ENCODE data around the gene FNDC7. TPM values are rescaled to one million over a fixed set of nuclear protein-coding genes. Genes with fewer than 3 reads are reported as not detected.

The FNDC7 gene
- polyA plus RNA-seq, 2 donors: not detected

DNA sequence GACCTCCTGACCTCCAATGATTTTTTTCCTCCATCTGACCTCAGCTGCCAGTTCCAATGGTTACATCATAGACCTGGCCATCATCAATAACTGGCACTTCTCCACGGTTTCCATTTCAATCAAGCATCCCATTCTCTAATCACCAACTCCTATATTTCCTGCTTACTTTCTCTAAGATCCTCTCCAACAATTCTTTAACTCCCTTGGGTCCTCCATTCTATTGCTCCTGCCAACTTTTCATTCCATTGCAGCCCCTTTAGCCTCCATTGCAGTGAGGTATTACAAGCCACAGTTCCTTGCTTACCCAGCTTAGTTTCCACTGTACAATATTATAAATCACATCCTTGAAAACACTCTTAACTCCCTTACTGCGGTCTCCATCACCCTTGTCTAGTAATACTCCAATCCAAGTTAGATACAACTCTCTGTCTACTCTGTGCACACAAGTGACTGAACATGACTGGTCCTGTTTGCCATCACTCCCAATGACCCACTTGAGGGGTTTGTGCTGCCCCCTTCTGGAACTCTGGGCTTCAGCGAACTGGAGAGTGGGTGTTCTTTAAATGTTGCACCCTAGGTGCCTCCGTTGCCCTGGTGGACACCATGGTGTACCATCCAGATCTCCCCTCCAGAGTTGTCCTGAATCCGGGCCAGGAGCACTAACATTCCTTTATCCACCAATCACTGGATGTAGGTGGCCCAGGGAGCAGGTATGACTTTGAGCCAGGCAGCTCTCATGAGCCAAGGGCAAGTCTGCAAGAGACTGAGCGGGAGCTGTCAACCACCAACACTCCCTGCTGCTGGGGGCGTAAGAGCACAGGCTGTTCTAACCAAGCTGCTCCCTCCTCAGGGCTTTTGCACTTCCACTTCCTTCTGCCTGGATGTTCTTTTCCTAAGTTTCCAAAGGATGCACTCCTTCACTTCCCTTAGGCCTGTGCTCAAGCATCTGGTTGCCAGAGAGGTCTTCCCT is 3.7 kb upstream of the FNDC7 start:
- no peak overlapping the region for H3K27ac ChIP-seq (ENCODE audit: low read depth in 2 of 2, low read length in 1 of 2)
- no peaks in the 10 kb centered on the region for H3K36me3 ChIP-seq (ENCODE audit: control insufficient read depth in 2 of 2, insufficient read depth in 2 of 2, low read length in 1 of 2)
- H3K4me1 ChIP-seq (ENCODE audit: control insufficient read depth in 2 of 2, insufficient read depth in 2 of 2, low read length in 1 of 2): no peaks in the 10 kb centered on the region
- no peak overlapping the region for H3K4me3 ChIP-seq (ENCODE audit: low read depth in 1 of 2, low read length in 2 of 2)
- no peaks in the 10 kb centered on the region for H3K27me3 ChIP-seq (ENCODE audit: control insufficient read depth in 1 of 2, insufficient read depth in 2 of 2, low read length in 2 of 2)
- H3K9me3 ChIP-seq (ENCODE audit: control insufficient read depth in 2 of 2, insufficient read depth in 1 of 2, low read depth in 1 of 2, low read length in 1 of 2): no peaks in the 10 kb centered on the region
- 67 to 72% methylated on average over 6 to 7 of the region's 7 CpGs for WGBS, 2 donors

DNA sequence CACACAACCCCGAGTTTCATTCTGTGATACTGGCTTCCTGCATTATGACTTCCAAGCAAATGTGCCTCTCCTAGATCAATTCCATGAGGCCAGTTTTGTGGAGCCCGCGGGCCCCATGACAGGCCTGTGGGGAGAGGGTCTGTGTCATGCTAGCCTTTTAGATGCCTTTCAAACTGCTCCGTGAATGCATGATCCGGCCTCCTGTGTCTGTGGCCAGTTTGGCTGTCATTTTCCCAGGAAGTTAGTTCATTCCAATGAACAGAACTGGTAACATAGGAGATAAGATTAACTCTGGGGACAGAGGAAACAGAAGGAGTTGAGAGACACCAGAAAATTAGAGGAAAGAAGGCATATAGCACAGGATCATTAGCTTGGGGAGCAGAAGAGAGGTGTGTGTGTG is 3.2 kb downstream of the FNDC7 start:
- Histone ChIP-seq H3K27ac (ENCODE audit: low read depth in 2 of 2, low read length in 1 of 2) (no peak overlapping the region), H3K4me1 (ENCODE audit: control insufficient read depth in 2 of 2, insufficient read depth in 2 of 2, low read length in 1 of 2) (peaks cover 1 to 2% of the 10 kb centered on the region in 2 donors), H3K27me3 (ENCODE audit: control insufficient read depth in 1 of 2, insufficient read depth in 2 of 2, low read length in 2 of 2) (no peaks in the 10 kb centered on the region), H3K9me3 (ENCODE audit: control insufficient read depth in 2 of 2, insufficient read depth in 1 of 2, low read depth in 1 of 2, low read length in 1 of 2) (no peaks in the 10 kb centered on the region), H3K36me3 (ENCODE audit: control insufficient read depth in 2 of 2, insufficient read depth in 2 of 2, low read length in 1 of 2) (no peaks in the 10 kb centered on the region), H3K4me3 (ENCODE audit: low read depth in 1 of 2, low read length in 2 of 2) (no peak overlapping the region)
- 86 to 91% methylated on average over 5 of the region's 5 CpGs for WGBS, 2 donors

DNA sequence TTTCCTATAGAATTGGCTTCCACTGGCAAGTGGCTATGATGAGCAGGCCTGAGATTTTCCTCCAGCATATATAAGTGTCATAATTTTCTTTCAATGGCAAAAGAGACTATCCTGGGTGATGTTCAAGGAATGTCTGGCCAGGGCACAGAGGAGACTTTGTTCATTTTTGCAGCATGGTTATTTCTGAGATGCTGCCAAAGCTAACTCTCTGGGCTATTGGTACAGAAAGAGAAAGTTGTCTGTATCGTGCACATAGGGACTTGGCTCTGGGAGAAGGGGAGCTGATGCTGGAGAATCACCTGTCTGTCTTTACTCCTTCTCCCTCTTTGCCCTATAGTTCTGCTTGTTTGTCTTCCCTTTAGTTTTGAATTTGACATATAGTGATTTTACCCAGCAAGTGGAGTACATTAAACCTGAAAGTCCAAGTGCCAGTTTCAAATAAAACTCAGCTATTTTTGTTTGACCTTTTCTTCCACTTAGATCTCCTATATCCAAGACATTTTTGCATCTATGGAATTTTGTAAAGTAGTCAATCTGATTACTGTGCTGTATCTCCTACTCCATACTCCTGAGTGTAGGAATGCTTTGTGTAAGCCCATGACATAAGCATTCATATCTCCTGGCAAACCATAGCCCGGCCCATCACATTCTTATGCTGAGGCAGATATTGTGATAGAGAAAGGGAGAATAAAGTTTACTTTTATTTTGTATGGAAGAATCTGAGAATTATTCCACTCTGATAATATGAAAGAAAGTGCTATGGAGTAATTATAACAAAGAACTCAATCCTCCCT is 3.9 kb downstream of the FNDC7 start:
- peaks cover 1 to 2% of the 10 kb centered on the region in 2 donors for H3K4me1 ChIP-seq (ENCODE audit: control insufficient read depth in 2 of 2, insufficient read depth in 2 of 2, low read length in 1 of 2)
- H3K9me3 ChIP-seq (ENCODE audit: control insufficient read depth in 2 of 2, insufficient read depth in 1 of 2, low read depth in 1 of 2, low read length in 1 of 2): no peaks in the 10 kb centered on the region
- no peak overlapping the region for H3K4me3 ChIP-seq (ENCODE audit: low read depth in 1 of 2, low read length in 2 of 2)
- H3K27me3 ChIP-seq (ENCODE audit: control insufficient read depth in 1 of 2, insufficient read depth in 2 of 2, low read length in 2 of 2): no peaks in the 10 kb centered on the region
- no peaks in the 10 kb centered on the region for H3K36me3 ChIP-seq (ENCODE audit: control insufficient read depth in 2 of 2, insufficient read depth in 2 of 2, low read length in 1 of 2)
- H3K27ac ChIP-seq (ENCODE audit: low read depth in 2 of 2, low read length in 1 of 2): no peak overlapping the region
- WGBS, 2 donors: 83% methylated on average over 2 of the region's 2 CpGs

DNA sequence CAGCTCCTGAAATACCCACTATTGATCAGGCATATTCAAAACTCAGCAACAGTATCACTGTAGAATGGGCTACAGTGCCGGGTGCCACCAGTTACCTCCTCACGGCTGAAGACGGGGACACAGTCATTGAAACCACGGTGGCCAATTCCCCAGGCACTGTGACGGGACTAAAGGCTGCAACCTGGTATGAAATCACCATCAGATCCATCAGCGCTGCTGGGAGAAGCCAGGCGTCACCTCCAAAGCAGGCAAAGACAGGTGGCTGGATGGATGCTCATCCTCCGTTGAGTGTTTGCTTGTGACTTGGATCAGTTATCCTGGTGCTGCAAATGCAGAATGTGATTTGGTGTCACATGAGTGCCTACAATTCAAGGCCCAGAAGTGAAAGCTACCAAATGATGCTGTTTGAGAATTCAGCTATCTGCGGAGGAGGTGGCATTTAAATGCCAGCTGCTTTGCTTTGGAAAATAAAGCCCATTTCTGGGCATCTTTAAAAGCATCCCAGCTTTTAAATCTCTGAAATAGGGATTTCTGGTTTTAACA is 5.1 kb downstream of the FNDC7 start:
- H3K27me3 ChIP-seq (ENCODE audit: control insufficient read depth in 1 of 2, insufficient read depth in 2 of 2, low read length in 2 of 2): no peaks in the 10 kb centered on the region
- H3K4me1 ChIP-seq (ENCODE audit: control insufficient read depth in 2 of 2, insufficient read depth in 2 of 2, low read length in 1 of 2): peaks cover 1 to 2% of the 10 kb centered on the region in 2 donors
- WGBS, 2 donors: 91% methylated on average over 9 of the region's 9 CpGs
- H3K9me3 ChIP-seq (ENCODE audit: control insufficient read depth in 2 of 2, insufficient read depth in 1 of 2, low read depth in 1 of 2, low read length in 1 of 2): no peaks in the 10 kb centered on the region
- no peaks in the 10 kb centered on the region for H3K36me3 ChIP-seq (ENCODE audit: control insufficient read depth in 2 of 2, insufficient read depth in 2 of 2, low read length in 1 of 2)
- no peak overlapping the region for H3K4me3 ChIP-seq (ENCODE audit: low read depth in 1 of 2, low read length in 2 of 2)
- H3K27ac ChIP-seq (ENCODE audit: low read depth in 2 of 2, low read length in 1 of 2): no peak overlapping the region

DNA sequence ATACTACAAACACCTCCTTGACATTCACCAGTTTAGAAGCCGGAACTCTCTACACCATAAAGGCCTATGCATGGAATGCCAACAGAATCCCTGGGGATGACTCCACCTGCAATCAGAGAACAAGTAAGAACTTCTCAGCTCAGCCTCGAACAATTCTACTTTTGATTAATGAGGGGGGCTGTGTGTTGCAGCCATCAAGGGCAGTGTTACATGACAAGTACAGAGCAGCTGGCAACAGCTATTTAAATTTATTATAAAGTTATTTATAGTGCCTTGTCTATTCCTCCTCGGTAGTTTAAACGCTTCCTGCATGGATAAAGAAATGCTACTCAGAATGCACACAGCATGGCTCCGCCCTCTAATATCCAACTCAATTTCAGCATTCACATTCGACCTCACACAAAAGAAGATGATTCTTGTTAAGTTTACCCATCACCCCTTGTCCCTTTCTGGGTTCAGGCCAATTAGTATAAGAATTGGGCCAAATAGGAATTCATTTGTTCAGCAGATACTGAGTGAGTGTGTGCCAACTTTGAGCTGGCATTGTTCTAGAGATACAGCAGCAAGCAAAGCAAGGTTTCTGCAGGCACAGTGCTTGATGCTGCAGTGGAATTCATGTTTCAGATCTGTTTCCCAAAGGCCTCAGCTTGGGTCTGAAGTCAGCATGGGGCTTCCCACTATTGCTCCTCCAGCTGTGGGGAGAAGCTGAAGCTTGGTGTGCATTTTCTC is 6.4 kb downstream of the FNDC7 start:
- Histone ChIP-seq H3K4me3 (ENCODE audit: low read depth in 1 of 2, low read length in 2 of 2) (no peak overlapping the region), H3K36me3 (ENCODE audit: control insufficient read depth in 2 of 2, insufficient read depth in 2 of 2, low read length in 1 of 2) (no peaks in the 10 kb centered on the region), H3K9me3 (ENCODE audit: control insufficient read depth in 2 of 2, insufficient read depth in 1 of 2, low read depth in 1 of 2, low read length in 1 of 2) (no peaks in the 10 kb centered on the region), H3K27ac (ENCODE audit: low read depth in 2 of 2, low read length in 1 of 2) (no peak overlapping the region), H3K27me3 (ENCODE audit: control insufficient read depth in 1 of 2, insufficient read depth in 2 of 2, low read length in 2 of 2) (no peaks in the 10 kb centered on the region), H3K4me1 (ENCODE audit: control insufficient read depth in 2 of 2, insufficient read depth in 2 of 2, low read length in 1 of 2) (peaks cover 1 to 2% of the 10 kb centered on the region in 2 donors)
- 53 to 60% methylated on average over 6 of the region's 6 CpGs for WGBS, 2 donors

DNA sequence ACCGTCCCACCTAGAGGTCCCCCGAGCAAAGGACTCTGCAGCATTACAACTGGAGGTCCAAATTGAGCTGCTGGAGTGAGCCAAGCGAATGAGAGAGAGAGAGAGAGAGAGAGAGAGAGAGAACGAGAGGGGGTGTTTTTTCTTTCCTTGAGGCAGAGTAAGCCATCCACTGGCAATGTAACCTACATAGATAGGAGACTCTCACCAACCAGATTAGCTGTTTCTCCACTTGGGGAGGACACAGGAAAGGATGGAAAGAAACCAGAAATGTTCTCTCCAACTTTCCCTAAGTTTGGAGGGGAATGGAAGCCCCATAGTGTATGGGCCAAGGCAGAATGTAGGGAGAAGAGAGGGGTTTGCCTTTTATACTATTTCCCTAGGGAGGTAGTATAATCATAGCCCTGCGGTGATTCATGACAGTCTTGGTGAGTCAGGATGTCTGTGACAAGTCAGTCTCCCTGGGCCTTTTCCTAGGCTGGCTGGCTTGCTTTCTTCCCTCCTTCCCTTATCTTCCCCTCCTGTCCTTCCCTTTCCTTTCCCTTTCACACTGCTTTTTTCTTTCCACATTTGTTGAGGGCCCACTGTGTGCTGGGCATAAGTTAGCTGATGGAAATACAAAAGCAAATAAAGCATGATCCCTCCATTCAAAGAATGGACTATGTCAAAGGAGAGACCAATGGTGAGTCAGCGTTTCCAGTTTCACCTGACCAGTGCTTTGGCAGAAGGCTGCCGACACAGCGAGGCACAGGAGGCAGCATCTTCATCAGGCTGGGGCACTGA is 7.1 kb downstream of the FNDC7 start:
- H3K4me3 ChIP-seq (ENCODE audit: low read depth in 1 of 2, low read length in 2 of 2): no peak overlapping the region
- 71 to 80% methylated on average over 8 of the region's 8 CpGs for WGBS, 2 donors
- H3K27me3 ChIP-seq (ENCODE audit: control insufficient read depth in 1 of 2, insufficient read depth in 2 of 2, low read length in 2 of 2): no peaks in the 10 kb centered on the region
- peaks cover 1 to 2% of the 10 kb centered on the region in 2 donors for H3K4me1 ChIP-seq (ENCODE audit: control insufficient read depth in 2 of 2, insufficient read depth in 2 of 2, low read length in 1 of 2)
- H3K36me3 ChIP-seq (ENCODE audit: control insufficient read depth in 2 of 2, insufficient read depth in 2 of 2, low read length in 1 of 2): no peaks in the 10 kb centered on the region
- no peaks in the 10 kb centered on the region for H3K9me3 ChIP-seq (ENCODE audit: control insufficient read depth in 2 of 2, insufficient read depth in 1 of 2, low read depth in 1 of 2, low read length in 1 of 2)
- no peak overlapping the region for H3K27ac ChIP-seq (ENCODE audit: low read depth in 2 of 2, low read length in 1 of 2)

DNA sequence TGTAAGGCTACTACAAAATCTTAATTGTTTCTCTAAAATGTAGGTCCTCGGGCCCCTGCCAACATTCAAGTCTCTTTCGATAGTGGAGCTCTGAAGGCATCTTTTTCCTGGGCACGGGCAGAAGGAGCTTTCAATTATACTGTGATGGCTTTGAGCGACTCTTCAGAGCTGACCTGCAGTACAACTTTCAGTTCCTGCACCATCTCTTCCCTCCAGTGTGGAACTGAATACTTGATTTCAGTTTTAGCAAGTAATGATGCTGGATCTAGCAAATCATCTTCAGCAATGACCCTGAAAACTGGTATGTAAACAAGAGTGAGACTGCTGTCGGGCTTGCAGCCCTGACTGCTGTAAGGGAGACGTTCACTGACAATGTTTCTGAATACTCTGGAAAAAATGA is 9.6 kb downstream of the FNDC7 start:
- Histone ChIP-seq H3K27ac (ENCODE audit: low read depth in 2 of 2, low read length in 1 of 2) (no peak overlapping the region), H3K36me3 (ENCODE audit: control insufficient read depth in 2 of 2, insufficient read depth in 2 of 2, low read length in 1 of 2) (no peaks in the 10 kb centered on the region), H3K27me3 (ENCODE audit: control insufficient read depth in 1 of 2, insufficient read depth in 2 of 2, low read length in 2 of 2) (no peaks in the 10 kb centered on the region), H3K4me1 (ENCODE audit: control insufficient read depth in 2 of 2, insufficient read depth in 2 of 2, low read length in 1 of 2) (peaks cover 1 to 2% of the 10 kb centered on the region in 2 donors), H3K4me3 (ENCODE audit: low read depth in 1 of 2, low read length in 2 of 2) (no peak overlapping the region), H3K9me3 (ENCODE audit: control insufficient read depth in 2 of 2, insufficient read depth in 1 of 2, low read depth in 1 of 2, low read length in 1 of 2) (no peaks in the 10 kb centered on the region)
- 66 to 67% methylated on average over 6 of the region's 6 CpGs for WGBS, 2 donors

DNA sequence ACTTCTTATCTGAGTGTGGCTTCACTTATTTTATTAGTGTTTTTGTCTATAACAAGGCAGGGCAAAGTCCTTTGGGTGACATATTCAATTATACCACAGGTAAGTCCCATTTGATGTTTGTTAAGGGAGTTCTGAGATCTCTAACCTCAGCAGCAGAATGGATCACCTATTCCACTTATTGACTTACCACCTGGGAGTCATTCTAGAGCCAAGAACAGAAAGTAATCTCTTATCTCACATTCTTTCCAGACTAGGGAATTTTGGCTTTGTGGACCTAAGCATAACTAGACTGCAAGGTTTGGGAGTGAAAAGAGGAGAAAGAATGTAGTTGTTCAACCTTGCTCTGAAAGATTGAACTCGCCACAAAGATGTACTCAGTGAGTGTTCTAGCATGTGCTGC is 13.2 kb downstream of the FNDC7 start:
- H3K27ac ChIP-seq (ENCODE audit: low read depth in 2 of 2, low read length in 1 of 2): no peak overlapping the region
- H3K27me3 ChIP-seq (ENCODE audit: control insufficient read depth in 1 of 2, insufficient read depth in 2 of 2, low read length in 2 of 2): no peaks in the 10 kb centered on the region
- 75 to 84% methylated on average over 1 of the region's 1 CpG for WGBS, 2 donors

More for the DNA sequence above, 13.2 kb downstream of the FNDC7 start:
- Histone ChIP-seq H3K4me1 (ENCODE audit: control insufficient read depth in 2 of 2, insufficient read depth in 2 of 2, low read length in 1 of 2) (no peaks in the 10 kb centered on the region), H3K36me3 (ENCODE audit: control insufficient read depth in 2 of 2, insufficient read depth in 2 of 2, low read length in 1 of 2) (no peaks in the 10 kb centered on the region), H3K9me3 (ENCODE audit: control insufficient read depth in 2 of 2, insufficient read depth in 1 of 2, low read depth in 1 of 2, low read length in 1 of 2) (no peaks in the 10 kb centered on the region), H3K4me3 (ENCODE audit: low read depth in 1 of 2, low read length in 2 of 2) (no peak overlapping the region)

All from esophagus (tissue), 2 donors.